HG03108 (cell line): ENCODE data around the gene ANXA1.

Source experiments
- ATAC-seq: cut with Tn5 transposase; IDR thresholded peaks from one replicate; pipeline ENCODE4 v1.9.1; 2021; ENCODE audit warnings: moderate library complexity; ENCODE audit not compliant: unreplicated experiment

Gene ANXA1

GRCh38 chr9:73137914-73138313 is 13.8 kb upstream of the ANXA1 start:
- no peak for ATAC-seq

- no peak for ATAC-seq
These were observed 13.1 kb upstream of the ANXA1 start for GRCh38 chr9:73138516-73138915.

DNA sequence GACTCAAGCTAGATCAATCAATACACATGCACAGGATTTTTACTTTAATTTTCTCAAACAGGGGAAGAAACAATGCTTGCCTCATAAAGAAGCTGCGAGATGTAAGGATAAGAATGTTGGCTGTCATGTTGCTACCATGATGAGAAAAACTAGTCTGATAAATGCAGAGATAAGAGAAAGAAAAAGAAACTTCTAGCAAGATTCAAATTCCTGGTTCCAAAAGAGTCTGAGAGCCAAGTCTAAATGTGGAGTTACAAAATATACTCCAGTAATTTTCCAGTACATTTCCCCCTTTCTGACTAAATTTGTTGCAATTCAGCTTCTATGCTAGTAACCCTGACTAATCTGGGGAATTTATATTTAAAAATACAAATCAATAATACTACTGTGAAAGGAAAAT is 10.4 kb upstream of the ANXA1 start:
- no peak for ATAC-seq

GRCh38 chr9:73143711-73144328 is 7.8 kb upstream of the ANXA1 start:
- ATAC-seq = no peak

DNA sequence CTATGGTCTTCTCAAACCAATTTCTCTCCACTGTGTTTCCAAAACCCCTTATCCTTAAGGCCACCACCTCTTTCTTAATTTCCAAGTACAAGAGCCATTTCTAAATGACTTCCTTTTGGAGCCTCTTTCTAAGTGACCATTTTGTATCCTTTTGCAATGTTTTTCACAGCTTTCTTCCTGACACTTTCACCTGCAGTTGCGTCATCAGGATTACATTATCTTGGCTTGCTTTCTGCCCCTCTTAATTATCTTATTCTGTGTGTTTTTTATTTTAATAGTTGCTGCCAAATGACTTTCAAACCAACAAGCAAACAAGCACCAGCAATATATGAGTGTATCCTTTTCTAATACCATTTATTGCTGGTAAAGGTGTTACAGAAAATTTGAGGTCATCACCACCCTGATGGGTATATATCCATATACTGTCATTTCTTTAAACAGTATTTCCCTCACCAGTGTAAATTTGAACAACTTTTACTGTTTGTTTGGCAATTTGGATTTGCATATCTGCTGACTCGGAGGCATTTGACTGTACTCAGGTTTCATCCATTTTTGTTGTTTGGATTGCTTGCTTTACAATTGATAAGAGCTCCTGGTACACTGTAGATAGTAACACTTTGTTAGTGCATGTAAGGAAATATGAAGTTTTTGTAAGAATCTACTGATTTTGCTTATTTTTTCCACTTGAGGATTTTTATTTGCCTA is 5.4 kb upstream of the ANXA1 start:
- no peak for ATAC-seq

DNA sequence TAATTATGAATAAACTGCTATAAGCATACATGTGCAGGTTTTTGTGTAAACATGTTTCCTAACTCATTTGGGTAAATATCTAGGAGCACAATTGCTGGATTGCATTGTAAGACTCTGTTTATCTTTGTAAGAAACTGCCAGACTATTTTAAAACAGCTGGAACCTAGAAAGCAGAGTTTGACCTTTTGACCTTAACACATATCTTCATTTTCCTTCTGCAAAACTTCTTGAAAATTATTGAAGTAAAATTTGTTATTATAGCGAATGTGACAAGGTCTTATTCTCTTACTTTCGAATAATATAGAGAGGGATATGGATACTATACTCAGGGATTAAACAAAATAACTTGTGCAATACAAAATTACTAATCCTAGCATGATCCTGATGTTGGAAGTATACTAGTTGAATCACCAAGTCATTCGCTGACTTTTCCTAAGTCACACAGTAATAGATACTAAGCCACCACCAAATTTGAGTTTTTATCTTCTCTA is 3.2 kb upstream of the ANXA1 start:
- ATAC-seq = no peak

DNA sequence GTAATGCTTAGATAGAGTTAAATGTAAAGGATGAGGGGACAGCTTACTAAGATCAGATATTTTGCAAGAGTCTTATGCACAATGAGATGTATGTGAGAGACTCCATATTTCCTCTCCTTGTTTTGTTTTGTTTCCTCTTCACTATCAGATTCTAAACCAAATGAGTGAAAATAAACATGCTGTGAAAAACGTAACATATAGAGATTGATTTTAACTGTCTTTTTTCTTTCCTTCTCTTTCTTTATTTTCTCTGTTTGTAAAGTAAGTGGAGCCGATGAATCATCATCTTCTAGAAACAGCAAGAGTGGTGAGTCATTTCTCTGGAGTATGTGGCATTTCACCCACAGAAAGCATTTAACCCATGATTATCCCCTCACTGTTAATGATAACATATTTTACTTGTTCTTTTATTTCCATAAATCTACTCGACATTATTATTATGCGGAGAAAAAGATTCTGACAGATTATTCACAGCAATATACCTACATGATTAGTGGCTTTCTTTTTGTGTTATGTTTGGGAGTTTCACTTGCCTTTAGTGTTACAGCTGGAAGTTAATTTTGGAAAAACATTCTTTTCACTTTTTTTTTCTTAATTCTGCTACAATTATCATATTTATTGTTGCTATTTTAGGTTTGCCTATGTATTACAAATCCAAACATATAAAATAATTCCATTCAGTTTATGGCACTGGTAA is 2.1 kb upstream of the ANXA1 start:
- peak; percentile 68 for ATAC-seq

GRCh38 chr9:73152543-73152844 is 829 bp downstream of the ANXA1 start:
- no peak for ATAC-seq

GRCh38 chr9:73152953-73153352 is 1.3 kb downstream of the ANXA1 start:
- ATAC-seq = no peak

DNA sequence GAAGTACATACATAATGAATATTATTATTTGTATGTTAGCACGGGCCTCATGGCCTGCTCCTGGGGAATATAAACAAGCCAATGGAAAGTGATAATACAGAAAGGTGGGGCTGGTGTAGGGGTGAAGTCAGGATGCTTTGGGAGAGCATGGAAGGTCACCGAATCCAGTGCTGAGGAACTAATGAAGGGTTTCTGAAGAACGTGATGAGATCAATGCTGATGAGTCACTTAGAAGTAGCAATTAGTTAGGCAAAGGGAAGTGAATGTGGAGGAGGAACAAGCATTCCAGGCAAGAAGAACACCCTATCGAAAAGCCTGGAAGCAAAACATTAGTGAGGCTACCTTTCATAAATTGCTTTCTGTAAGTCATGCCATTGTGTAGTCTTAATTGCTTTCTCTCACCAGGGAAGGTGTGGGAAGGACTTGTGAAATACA is 2.1 kb downstream of the ANXA1 start:
- ATAC-seq = no peak

DNA sequence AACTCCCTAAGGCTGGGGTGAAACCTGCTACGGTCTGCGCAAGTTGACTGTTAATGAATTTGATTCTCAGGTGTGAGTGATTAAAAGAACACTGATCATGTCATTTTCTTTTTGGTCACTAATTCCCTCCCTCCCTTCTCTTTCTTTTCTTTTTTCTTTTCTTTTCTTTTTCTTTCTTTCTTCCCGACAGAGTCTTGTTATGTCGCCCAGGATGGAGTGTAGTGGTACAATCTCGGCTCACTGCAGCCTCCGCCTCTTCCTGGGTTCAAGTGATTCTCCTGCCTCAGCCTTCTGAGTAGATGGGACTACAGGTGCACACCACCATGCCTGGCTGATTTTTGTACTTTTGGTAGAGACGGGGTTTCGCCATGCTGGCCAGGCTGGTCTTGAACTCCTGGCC is 2.6 kb downstream of the ANXA1 start:
- no peak for ATAC-seq

DNA sequence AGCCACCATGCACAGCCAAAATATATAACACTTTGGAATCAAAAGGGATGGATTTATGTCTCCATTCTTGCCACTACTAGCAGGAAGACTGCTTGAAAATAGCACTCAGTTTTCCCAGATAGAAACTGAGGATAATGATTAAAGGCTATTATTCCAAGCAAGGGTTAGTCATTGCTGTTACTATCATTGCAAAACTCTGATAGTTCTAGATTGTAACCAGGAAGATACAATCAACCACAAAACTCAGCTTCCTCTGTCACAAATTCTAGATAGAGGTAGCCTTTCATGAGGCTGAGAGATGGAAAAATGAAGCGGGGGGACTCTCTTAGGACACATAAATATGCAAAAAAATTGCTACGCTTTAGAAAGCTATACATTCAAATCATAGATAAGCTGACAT is 3.1 kb downstream of the ANXA1 start:
- ATAC-seq = no peak

- ATAC-seq = no peak
These were observed 3.7 kb downstream of the ANXA1 start for GRCh38 chr9:73155377-73155776.

- no peak for ATAC-seq
These were observed 4.6 kb downstream of the ANXA1 start for GRCh38 chr9:73155968-73156864.

DNA sequence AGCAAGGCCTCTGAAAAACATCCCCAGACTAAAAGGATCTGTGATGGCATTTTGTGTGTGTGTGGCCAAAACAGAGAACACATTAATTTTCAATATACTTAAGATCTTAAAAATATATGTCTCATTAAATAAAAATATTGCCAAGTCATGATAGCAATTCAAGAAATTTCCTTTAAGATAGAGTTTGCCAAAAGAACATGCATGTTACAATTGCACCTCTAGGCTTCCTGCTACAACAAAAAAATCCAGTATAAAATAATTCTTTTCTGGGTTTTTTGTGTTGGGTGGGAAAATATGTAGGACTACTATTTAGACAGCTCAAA is 5.2 kb downstream of the ANXA1 start:
- no peak for ATAC-seq

- no peak for ATAC-seq
These were observed 6.1 kb downstream of the ANXA1 start for GRCh38 chr9:73157811-73158210.

- ATAC-seq = no peak
These were observed 7.1 kb downstream of the ANXA1 start for GRCh38 chr9:73158723-73159122.

- ATAC-seq = no peak
These were observed 9.2 kb downstream of the ANXA1 start for GRCh38 chr9:73160868-73161267.

DNA sequence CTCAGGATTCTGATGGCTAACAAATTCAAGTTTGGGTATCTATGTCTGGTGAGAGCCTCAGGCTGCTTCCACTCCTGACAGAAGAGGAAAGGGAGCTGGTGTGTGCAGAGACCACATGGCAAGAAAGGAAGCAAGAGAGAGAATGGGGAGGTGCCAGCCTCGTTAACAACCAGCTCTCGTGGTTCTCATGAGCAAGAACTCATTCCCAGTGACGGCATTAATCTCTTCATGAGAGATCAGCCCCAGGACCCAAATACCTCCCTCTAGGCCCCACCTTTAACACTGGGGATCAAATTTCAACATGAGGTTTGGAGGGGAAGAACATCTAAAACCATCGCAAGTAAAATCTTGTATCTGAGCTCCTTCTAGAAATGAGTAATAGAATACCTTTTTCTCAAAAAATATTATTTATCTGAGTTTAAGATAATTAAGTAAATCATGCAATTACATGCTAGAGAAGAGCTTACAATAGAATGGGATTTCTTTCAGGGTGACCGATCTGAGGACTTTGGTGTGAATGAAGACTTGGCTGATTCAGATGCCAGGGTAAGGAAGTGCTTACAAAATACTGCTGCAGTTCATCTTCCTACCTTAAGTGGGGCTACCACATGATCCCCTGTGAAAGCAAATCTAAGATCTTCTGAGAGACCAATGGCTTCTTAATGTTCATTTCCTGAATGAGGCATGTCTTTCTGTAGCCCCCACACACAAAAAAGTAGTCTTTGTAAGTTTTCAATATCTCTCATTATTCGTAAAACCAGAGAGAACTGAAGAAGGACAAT is 11.5 kb downstream of the ANXA1 start:
- ATAC-seq = no peak

- no peak for ATAC-seq
These were observed 14.2 kb downstream of the ANXA1 start for GRCh38 chr9:73165911-73166310.

DNA sequence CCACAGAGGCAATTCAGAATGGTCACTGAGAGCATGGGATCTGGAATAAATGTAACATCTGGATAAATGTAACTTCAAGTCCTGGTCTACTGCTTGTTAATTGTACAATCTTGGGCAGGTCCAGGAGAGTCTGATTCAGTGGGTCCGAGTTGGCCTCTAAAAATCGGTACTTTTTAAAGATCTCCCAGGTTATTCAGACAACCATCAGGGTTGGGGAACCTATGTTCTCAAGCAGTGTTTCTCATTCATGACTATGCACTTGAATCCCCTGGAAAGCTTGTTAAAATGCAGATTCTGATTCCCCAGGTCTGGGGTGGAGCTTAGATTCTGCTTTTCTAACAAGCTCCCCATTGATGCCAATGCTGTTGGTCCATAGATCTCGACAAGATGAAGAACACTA is 14.8 kb downstream of the ANXA1 start:
- no peak for ATAC-seq
